HL-60 (cell line): ENCODE measurements around the gene STPG2.

Experiments
- CTCF ChIP-seq: IDR thresholded peaks from one replicate; pipeline ENCODE4 v1.5.1; 2011; ENCODE audit warnings: low read length, control low read depth, inconsistent platforms; ENCODE audit not compliant: insufficient read depth
- POLR2AphosphoS5 ChIP-seq: IDR thresholded peaks from 2 replicates; pipeline ENCODE4 v1.6.1; 2012; ENCODE audit warnings: low read depth
- REST ChIP-seq: IDR thresholded peaks from 2 replicates; pipeline ENCODE4 v1.6.1; 2012; ENCODE audit warnings: low read depth; ENCODE audit not compliant: insufficient replicate concordance
- SPI1 ChIP-seq: IDR thresholded peaks from 2 replicates; pipeline ENCODE4 v1.6.1; 2012; ENCODE audit warnings: low read depth, mild to moderate bottlenecking, borderline replicate concordance

GRCh38 chr4:97605932-97606331 is 537.3 kb downstream of the STPG2 start:
- TF ChIP-seq CTCF, result no peak
- TF ChIP-seq POLR2AphosphoS5, result no peak
- no peak for TF ChIP-seq SPI1
- no peak for TF ChIP-seq REST
